GM12801 (cell line): ENCODE measurements around the gene SCN2A.

Experiments
- TF ChIP-seq, protein P1 (sequence below): IDR thresholded peaks from one replicate; pipeline ENCODE4 v1.5.1; 2011; ENCODE audit warnings: control low read depth; ENCODE audit not compliant: insufficient read length; ENCODE audit errors: extremely low read depth

Gene SCN2A

GRCh38 chr2:165402162-165402561, 162.9 kb downstream of the SCN2A start:
- TF ChIP-seq, protein P1, sequence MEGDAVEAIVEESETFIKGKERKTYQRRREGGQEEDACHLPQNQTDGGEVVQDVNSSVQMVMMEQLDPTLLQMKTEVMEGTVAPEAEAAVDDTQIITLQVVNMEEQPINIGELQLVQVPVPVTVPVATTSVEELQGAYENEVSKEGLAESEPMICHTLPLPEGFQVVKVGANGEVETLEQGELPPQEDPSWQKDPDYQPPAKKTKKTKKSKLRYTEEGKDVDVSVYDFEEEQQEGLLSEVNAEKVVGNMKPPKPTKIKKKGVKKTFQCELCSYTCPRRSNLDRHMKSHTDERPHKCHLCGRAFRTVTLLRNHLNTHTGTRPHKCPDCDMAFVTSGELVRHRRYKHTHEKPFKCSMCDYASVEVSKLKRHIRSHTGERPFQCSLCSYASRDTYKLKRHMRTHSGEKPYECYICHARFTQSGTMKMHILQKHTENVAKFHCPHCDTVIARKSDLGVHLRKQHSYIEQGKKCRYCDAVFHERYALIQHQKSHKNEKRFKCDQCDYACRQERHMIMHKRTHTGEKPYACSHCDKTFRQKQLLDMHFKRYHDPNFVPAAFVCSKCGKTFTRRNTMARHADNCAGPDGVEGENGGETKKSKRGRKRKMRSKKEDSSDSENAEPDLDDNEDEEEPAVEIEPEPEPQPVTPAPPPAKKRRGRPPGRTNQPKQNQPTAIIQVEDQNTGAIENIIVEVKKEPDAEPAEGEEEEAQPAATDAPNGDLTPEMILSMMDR = no peak

- TF ChIP-seq, protein P1 = no peak
These were observed 167.0 kb downstream of the SCN2A start for GRCh38 chr2:165406173-165406572.

GRCh38 chr2:165407466-165407865, 168.3 kb downstream of the SCN2A start:
- TF ChIP-seq, protein P1 = no peak

DNA sequence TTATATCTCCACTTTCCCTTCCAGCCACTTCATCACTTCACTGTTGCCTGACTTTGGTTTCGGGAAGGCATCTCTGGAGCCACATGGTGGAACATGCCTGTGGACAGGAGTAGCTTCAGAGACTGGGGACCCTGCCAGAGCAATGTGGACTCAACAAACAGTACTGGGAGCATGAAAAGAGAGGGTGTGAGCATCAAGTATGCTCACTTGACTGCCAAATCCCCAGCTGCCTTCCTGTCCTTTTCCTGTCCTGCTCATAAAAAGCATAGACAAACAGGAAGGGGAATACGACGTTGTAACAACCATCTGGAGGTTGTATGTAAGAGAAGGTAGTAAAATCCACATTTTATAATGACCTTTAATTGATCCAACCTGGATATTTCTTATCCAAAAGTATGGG, 169.0 kb downstream of the SCN2A start:
- TF ChIP-seq, protein P1 = no peak

- TF ChIP-seq, protein P1 = no peak
These were observed 171.1 kb downstream of the SCN2A start for GRCh38 chr2:165410276-165410675.

DNA sequence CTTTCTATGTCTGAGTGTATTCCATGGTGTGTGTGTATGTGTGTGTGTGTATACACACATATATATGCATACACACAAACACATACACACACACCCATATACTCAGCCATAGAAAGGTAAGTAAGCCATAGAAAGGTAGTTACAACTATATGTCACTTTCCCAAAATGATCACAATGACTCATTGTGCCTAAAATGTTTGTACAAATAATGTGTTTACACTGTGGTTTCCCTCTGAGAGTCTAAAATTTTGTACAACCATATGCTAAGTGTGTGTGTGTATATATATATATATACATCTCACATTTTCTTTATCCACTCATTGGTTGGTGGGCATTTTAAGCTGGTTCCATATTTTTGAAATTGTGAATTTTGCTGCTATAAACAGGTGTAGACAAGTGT, 175.0 kb downstream of the SCN2A start:
- TF ChIP-seq, protein P1 = no peak

DNA sequence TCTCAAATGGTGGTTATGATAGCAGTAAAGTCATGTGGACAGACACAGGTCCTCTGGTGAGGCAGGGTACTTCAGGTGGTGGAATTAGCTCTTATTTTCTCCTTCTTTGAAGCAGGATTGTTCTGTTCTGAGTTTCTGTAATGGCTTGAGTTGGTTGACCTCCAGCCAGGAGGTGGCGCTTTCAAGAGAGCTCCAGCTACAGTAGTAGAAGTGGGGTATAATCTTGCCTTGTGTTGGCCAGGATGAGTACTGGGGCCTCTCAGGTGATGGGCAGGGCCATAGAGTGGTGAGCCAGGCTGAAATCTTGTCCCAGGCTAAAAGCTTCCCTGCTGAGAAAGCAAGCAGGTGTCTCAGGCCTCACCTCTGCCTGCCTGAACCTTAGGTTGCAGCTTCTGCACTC, 177.8 kb downstream of the SCN2A start:
- TF ChIP-seq, protein P1 = no peak

DNA sequence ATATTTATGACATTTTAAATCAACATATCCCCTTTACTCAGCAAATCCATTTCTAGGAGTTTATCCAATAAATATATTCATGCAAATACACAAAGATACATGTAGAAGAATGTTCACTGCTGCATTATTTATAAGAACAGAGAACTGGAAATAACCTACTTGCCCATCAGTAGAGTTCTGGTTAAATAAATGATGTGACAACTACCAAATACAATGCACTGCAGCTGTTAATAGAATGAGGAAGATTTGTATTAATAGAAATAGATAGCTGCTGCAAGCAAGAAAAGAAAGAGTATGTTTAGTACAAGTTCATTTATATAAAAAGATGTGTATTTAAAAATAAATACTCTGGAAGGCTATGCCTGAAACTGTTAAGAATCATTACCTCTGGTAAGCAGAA, 181.0 kb downstream of the SCN2A start:
- TF ChIP-seq, protein P1 = no peak
